Tibial nerve (tissue), 4 donors: ENCODE data around the gene CEL. TPM values are rescaled to one million over a fixed set of nuclear protein-coding genes. Genes with fewer than 3 reads are reported as not detected.
A peak's percentile ranks its signal among the peaks of the same experiment; 100 is the strongest.

Experiments used
- DNase-seq, 2 donors: peaks; one replicate each; pipeline ENCODE4 v3.0.0-alpha.2; 2019; ENCODE audit warnings: low spot score in 2 of 2
- H3K27ac ChIP-seq, 4 donors: fragments of 200-600 bp; sonication (generic) in 3 of 4; one replicate each; pipeline ENCODE4 v1.5.1; 2017 to 2019; ENCODE audit warnings: mild to moderate bottlenecking in 1 of 4
- H3K27me3 ChIP-seq, 2 donors: fragments of 200-600 bp; sonication (generic) in 1 of 2; one replicate each; pipeline versions ENCODE4 v1.5.1 to v1.6.0; 2017 to 2019
- H3K36me3 ChIP-seq, 3 donors: fragments of 200-600 bp; sonication (generic); one replicate each; pipeline ENCODE4 v1.5.1; 2018 to 2019
- H3K4me1 ChIP-seq, 4 donors: fragments of 200-600 bp; sonication (generic) in 3 of 4; one replicate each; pipeline ENCODE4 v1.5.1; 2017 to 2019
- H3K4me3 ChIP-seq, 4 donors: fragments of 200-600 bp; sonication (generic) in 3 of 4; one replicate each; pipeline ENCODE4 v1.5.1; 2017 to 2019; ENCODE audit warnings: mild to moderate bottlenecking in 1 of 4, moderate library complexity in 1 of 4
- H3K9me3 ChIP-seq, 4 donors: fragments of 200-600 bp; sonication (generic) in 3 of 4; one replicate each; pipeline ENCODE4 v1.5.1; 2017 to 2019
- EP300 ChIP-seq, 2 donors: sonication (generic); formaldehyde crosslinking; IDR thresholded peaks; one replicate each; pipeline ENCODE4 v1.6.1; 2017; ENCODE audit warnings: antibody characterized with exemption in 2 of 2, mild to moderate bottlenecking in 1 of 2
- POLR2A ChIP-seq, 2 donors: fragments of 450-650 bp; IDR thresholded peaks; one replicate each; pipeline ENCODE4 v1.6.1; 2017; ENCODE audit warnings: antibody characterized with exemption in 2 of 2, mild to moderate bottlenecking in 2 of 2, moderate library complexity in 2 of 2
- WGBS, 2 donors: methylation state at CpG; one replicate each; pipeline ENCODE4 v1.1.5; 2018; 5-methylcytosine and 5-hydroxymethylcytosine counted together
- total RNA-seq, 4 donors: library from RNA; depleted of rRNA; stranded (reverse); fragments of >200 nt; gene quantifications; one replicate each; pipeline ENCODE4 v1.1.0, GENCODE V29; 2016
- TF ChIP-seq, protein P1 (sequence below), 5 experiments: fragments of 200-600 bp in 3 of 5; fragments of 450-650 bp in 2 of 5; sonication (generic) in 3 of 5; IDR thresholded peaks; one replicate each; pipeline ENCODE4 v1.5.1; 2016 to 2019; ENCODE audit warnings: antibody characterized with exemption in 5 of 5, mild to moderate bottlenecking in 3 of 5, moderate library complexity in 2 of 5

CEL gene
- total RNA-seq, 4 donors from 2014 or later: 1.7 to 10.5 (median 2.6) TPM

DNA sequence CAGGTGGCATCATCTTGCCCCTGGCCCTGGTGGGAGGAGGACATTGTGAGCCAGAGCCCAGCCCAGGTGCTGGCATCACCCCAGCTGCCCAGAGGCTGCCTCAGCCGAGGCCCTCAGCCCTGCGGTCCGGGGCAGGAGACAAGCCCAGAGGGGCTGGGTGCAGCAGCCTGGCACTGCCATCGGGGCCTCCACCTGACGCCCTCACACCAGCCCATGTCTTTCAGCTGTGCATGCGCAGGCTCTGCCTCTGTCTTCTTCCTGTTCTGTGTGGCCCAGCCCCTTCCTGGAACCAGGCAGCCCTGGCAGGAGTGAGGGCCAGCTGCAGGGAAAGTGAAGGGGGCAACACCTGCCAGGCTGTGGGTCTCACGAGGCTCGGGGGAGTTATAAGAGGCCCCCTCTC lies 4.8 kb upstream of the CEL start:
- H3K27me3 ChIP-seq: no peaks in the 10 kb centered on the region
- peak overlapping the region in 1 of 4 donors; percentile 30 for H3K27ac ChIP-seq
- TF ChIP-seq, protein P1, sequence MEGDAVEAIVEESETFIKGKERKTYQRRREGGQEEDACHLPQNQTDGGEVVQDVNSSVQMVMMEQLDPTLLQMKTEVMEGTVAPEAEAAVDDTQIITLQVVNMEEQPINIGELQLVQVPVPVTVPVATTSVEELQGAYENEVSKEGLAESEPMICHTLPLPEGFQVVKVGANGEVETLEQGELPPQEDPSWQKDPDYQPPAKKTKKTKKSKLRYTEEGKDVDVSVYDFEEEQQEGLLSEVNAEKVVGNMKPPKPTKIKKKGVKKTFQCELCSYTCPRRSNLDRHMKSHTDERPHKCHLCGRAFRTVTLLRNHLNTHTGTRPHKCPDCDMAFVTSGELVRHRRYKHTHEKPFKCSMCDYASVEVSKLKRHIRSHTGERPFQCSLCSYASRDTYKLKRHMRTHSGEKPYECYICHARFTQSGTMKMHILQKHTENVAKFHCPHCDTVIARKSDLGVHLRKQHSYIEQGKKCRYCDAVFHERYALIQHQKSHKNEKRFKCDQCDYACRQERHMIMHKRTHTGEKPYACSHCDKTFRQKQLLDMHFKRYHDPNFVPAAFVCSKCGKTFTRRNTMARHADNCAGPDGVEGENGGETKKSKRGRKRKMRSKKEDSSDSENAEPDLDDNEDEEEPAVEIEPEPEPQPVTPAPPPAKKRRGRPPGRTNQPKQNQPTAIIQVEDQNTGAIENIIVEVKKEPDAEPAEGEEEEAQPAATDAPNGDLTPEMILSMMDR (IDR thresholded peaks at IDR 0.05): no peak
- no peak for TF ChIP-seq EP300 (IDR thresholded peaks at IDR 0.05)
- DNase-seq: no peak
- H3K9me3 ChIP-seq: no peaks in the 10 kb centered on the region
- H3K4me1 ChIP-seq: peaks cover 0 to 5% (median 2%) of the 10 kb centered on the region in 4 donors
- WGBS, 2 donors: 71 to 94% methylated on average over 5 to 8 of the region's 8 CpGs
- H3K4me3 ChIP-seq: no peak overlapping the region
- H3K36me3 ChIP-seq: peaks cover 0 to 71% (median 24%) of the 10 kb centered on the region in 3 donors

DNA sequence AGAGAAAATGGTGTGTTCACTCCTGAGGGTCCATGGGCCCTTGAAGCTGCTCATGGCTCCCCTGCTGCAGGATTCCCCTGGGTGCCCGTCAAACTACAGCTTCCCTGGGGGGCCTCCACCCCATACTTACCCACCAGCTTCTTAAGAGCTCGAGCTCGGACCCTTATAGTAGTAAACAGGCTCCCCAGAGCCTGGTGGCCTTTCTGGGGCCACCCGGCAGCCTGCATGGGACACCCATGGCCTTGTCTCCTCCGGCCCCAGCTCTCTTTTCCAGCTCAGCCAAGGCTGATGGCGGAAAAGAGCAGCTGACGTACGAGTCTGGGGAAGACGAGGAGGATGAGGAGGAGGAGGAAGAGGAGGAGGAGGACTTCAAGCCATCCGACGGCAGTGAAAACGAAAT lies 4.2 kb upstream of the CEL start:
- H3K36me3 ChIP-seq: peaks cover 0 to 66% (median 20%) of the 10 kb centered on the region in 3 donors
- no peak for TF ChIP-seq POLR2A (IDR thresholded peaks at IDR 0.05)
- TF ChIP-seq EP300 (IDR thresholded peaks at IDR 0.05): no peak
- TF ChIP-seq, protein P1 (IDR thresholded peaks at IDR 0.05): no peak

DNA sequence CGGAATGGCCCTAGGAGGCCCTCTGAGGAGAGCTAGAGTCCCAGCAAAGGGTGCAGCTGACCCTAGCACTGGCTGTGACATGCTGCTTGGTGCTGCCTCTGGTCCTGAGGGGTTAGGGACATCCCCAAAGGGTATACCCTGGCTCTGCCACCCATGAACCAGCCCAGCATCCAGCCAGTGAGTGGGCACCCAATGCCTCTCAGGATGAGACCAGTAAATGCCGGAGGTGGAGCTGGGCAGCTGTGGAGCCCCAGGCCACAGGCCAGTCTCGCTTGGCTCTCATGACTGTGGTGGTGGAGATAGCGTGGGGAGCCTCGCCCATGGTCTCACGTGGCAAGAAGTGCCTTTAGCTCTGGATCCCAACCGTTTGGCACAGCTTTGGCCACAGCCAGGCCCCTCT lies 3.7 kb upstream of the CEL start:
- WGBS, 2 donors: 70 to 73% methylated on average over 3 to 4 of the region's 7 CpGs
- Histone ChIP-seq H3K36me3 (peaks cover 0 to 61% (median 20%) of the 10 kb centered on the region in 3 donors), H3K4me3 (no peak overlapping the region), H3K27ac (no peak overlapping the region), H3K27me3 (no peaks in the 10 kb centered on the region), H3K4me1 (peaks cover 0 to 5% (median 2%) of the 10 kb centered on the region in 4 donors), H3K9me3 (no peaks in the 10 kb centered on the region)
- TF ChIP-seq POLR2A (IDR thresholded peaks at IDR 0.05): no peak
- TF ChIP-seq, protein P1 (IDR thresholded peaks at IDR 0.05): no peak
- TF ChIP-seq EP300 (IDR thresholded peaks at IDR 0.05): no peak
- no peak for DNase-seq

More for the DNA sequence above, 4.2 kb upstream of the CEL start:
- H3K27me3 ChIP-seq: no peaks in the 10 kb centered on the region
- no peaks in the 10 kb centered on the region for H3K9me3 ChIP-seq
- peaks cover 0 to 5% (median 2%) of the 10 kb centered on the region in 4 donors for H3K4me1 ChIP-seq
- no peak overlapping the region for H3K27ac ChIP-seq
- DNase-seq: no peak
- H3K4me3 ChIP-seq: no peak overlapping the region
- 92% methylated on average over 12 of the region's 12 CpGs for WGBS, 2 donors

DNA sequence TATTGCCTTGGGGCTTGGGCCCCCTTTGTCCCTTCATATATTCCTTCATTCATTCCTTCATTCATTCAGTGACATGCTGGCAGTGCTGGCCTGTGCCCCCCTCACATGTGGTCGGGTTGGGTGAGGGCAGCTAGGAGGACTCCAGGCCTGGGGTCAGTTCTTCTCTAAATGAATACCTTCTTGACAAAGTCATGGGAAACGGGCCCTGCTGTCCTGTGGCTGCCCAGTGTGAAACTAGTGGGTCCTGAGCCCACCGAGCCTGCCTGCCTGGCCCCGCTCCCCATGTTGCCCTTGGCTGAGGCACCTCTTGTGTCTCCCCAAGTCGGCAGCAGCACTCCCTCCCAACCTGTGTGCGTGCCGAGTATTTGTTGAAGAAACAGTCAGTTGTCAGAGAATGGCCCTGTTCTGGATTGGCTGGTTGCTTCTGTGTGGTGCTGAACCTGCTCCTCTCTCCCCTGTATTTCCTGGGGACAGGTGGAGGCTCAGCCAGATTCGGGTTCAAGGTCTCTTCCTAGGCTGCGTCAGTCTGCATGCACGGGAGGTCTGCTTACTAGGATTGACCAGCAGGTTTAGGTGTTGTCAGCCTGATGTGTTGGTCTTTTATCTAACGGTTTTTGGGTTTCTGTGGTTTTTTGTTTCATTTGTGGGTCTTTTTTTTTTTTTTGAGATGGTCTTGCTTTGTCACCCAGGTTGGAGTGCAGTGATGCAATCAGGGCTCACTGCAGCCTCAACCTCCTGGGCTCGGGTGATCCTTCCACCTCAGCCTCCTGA lies 3.0 kb upstream of the CEL start:
- H3K4me1 ChIP-seq: peaks cover 0 to 5% (median 2%) of the 10 kb centered on the region in 4 donors
- no peak for TF ChIP-seq EP300 (IDR thresholded peaks at IDR 0.05)
- TF ChIP-seq, protein P1 (IDR thresholded peaks at IDR 0.05): no peak
- TF ChIP-seq POLR2A (IDR thresholded peaks at IDR 0.05): no peak
- H3K36me3 ChIP-seq: peaks cover 0 to 54% (median 16%) of the 10 kb centered on the region in 3 donors
- H3K4me3 ChIP-seq: no peak overlapping the region
- DNase-seq: no peak
- no peaks in the 10 kb centered on the region for H3K27me3 ChIP-seq
- H3K9me3 ChIP-seq: no peaks in the 10 kb centered on the region
- no peak overlapping the region for H3K27ac ChIP-seq
- 79 to 83% methylated on average over 12 of the region's 12 CpGs for WGBS, 2 donors

DNA sequence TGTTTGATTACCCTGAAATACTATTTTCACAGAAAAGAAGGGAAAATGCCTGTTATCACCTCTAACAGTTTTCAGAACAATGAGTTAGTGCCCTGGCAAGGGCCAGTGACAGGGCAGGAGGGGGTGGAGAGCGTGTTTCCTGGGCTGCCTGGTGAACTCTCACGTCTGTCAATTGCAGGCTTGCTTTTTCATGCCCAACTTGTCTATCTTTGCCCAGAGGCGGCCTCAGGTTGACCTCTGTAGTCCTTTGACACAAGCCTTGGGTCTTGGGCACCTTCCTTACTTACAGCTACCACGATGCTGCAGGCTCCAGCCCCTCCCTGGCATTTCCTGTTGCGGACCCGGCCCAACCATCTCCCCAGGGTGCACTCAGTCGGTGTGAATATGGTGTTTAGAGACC lies 2.2 kb upstream of the CEL start:
- Histone ChIP-seq H3K4me1 (peaks cover 0 to 5% (median 2%) of the 10 kb centered on the region in 4 donors), H3K9me3 (no peaks in the 10 kb centered on the region), H3K27me3 (no peaks in the 10 kb centered on the region), H3K4me3 (no peak overlapping the region), H3K36me3 (peaks cover 0 to 50% (median 7%) of the 10 kb centered on the region in 3 donors), H3K27ac (no peak overlapping the region)
- TF ChIP-seq EP300 (IDR thresholded peaks at IDR 0.05) (no peak), POLR2A (IDR thresholded peaks at IDR 0.05) (no peak)
- TF ChIP-seq, protein P1 (IDR thresholded peaks at IDR 0.05): no peak
- WGBS, 2 donors: 44 to 53% methylated on average over 7 of the region's 7 CpGs
- no peak for DNase-seq
